Measurements from ENCODE around the gene SLAMF6. TPM values are rescaled to one million over a fixed set of nuclear protein-coding genes. Genes with fewer than 3 reads are reported as not detected.
"Not testable (repeated sequence)": the region's sequence is repeated elsewhere in the genome, so short reads cannot be mapped to it uniquely, and the experiment has no call there.

The SLAMF6 gene
- total and polyA plus RNA-seq, 4 donors: 1.2 to 1.5 (median 1.5) TPM; not detected in 1

GRCh38 chr1:160538985-160539651 lies 16.1 kb upstream of the SLAMF6 start:
- no peak for DNase-seq

DNA sequence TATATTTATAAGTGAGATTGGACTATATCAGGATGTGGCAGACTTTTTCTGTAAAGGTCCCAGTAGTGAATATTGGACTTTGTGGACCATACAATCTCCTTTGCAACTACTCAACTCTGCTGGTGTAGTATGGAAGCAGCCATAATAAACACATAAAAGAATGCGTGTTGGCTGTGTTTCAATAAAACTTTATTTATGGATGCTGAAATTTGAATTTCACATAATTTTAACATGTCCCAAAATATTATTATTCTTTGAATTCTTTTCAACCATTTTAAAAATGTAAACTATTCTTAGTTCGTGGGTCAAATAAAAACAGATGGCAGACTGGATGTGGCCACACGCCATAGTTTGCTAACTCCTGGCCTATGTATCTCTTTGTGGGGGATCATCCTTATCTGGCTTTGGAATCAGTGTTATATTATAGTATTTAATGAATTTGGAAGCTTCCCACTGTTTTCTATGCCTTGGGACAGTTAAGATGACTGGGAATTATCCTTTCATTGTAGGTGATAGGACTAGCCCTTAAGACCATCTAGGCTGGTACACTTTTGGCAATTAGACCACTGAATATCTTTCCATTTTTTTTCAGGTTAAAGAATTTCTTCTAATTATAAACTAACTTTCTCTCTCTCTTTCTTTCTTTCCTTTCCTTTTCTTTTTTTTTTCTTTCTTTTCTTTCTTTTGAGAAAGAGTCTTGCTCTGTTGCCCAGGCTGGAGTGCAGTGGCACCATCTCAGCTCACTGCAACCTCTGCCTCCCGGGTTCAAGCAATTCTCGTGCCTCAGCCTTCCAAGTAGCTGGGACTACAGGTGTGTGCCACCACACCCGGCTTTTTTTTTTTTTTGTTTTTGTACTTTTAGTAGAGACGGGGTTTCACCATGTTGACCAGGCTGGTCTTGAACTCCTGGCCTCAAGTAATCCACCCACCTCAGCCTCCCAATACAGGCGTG lies 14.9 kb upstream of the SLAMF6 start:
- H3K27me3 ChIP-seq (ENCODE audit: control insufficient read depth in 1 of 2, insufficient read depth in 2 of 2, low read length in 1 of 2): no peaks in the 10 kb centered on the region
- 71 to 75% methylated on average over 7 to 8 of the region's 8 CpGs for WGBS, 2 donors
- no peaks in the 10 kb centered on the region for H3K4me1 ChIP-seq (ENCODE audit: control insufficient read depth in 1 of 2, insufficient read depth in 2 of 2, low read length in 2 of 2)
- H3K27ac ChIP-seq (ENCODE audit: low read depth in 1 of 2, low read length in 2 of 2): no peak overlapping the region
- no peaks in the 10 kb centered on the region for H3K36me3 ChIP-seq (ENCODE audit: control insufficient read depth in 1 of 2, insufficient read depth in 2 of 2, low read length in 1 of 2)
- ATAC-seq (ENCODE audit: low FRiP score) (no peak), DNase-seq (no peak)
- H3K9me3 ChIP-seq (ENCODE audit: control insufficient read depth, low read length): peaks cover 1% of the 10 kb centered on the region
- H3K4me3 ChIP-seq (ENCODE audit: low read length in 2 of 2): no peak overlapping the region
- intact Hi-C loops (cut with DNase I): no loop called here

More at GRCh38 chr1:160538985-160539651, 16.1 kb upstream of the SLAMF6 start:
- Histone ChIP-seq H3K4me1 (ENCODE audit: control insufficient read depth in 1 of 2, insufficient read depth in 2 of 2, low read length in 2 of 2) (no peaks in the 10 kb centered on the region), H3K9me3 (ENCODE audit: control insufficient read depth, low read length) (peaks cover 1% of the 10 kb centered on the region), H3K27ac (ENCODE audit: low read depth in 1 of 2, low read length in 2 of 2) (no peak overlapping the region), H3K36me3 (ENCODE audit: control insufficient read depth in 1 of 2, insufficient read depth in 2 of 2, low read length in 1 of 2) (no peaks in the 10 kb centered on the region), H3K4me3 (ENCODE audit: low read length in 2 of 2) (no peak overlapping the region), H3K27me3 (ENCODE audit: control insufficient read depth in 1 of 2, insufficient read depth in 2 of 2, low read length in 1 of 2) (no peaks in the 10 kb centered on the region)
- no peak for ATAC-seq (ENCODE audit: low FRiP score)
- intact Hi-C loops (cut with DNase I): no loop called here
- 60 to 61% methylated on average over 5 of the region's 5 CpGs for WGBS, 2 donors

DNA sequence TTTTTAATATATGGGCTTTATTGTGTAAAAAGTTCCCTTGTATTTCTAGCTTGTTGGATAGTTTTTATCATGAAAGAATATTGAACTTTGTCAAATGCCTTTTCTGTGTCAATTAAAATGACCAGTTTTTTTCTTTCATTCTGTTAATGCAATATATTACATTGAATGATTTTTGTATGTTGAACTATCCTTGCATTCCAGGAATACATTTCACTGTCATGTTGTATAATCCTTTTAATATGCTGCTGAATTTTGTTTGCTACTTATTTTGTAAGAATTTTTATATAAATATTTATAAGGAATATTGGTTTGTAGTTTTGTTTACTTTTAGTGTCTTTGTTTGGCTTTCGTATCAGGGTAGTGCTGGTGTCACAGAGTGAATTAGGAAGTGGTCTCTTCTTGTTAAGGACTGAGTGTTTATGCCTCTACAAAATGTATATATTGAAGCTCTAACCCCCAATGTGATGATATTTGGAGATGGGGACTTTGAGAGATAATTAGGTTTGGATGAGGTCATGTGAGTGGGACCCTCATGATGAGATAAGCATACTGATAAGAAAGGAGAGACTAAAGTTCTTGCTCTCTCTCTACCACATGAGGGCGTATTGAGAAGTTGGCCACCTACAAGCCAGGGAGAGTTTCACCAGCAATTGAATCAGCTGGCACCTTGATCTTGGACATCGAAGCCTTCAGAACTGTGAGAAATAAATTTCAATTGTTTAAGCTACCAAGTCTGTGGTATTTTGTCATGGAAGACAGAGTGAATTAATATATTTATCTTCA lies 12.0 kb upstream of the SLAMF6 start:
- H3K27ac ChIP-seq (ENCODE audit: low read depth in 1 of 2, low read length in 2 of 2): no peak overlapping the region

GRCh38 chr1:160532557-160532813 lies 9.4 kb upstream of the SLAMF6 start:
- H3K4me3 ChIP-seq (ENCODE audit: low read length in 2 of 2); H3K27me3 ChIP-seq (ENCODE audit: control insufficient read depth in 1 of 2, insufficient read depth in 2 of 2, low read length in 1 of 2); H3K9me3 ChIP-seq (ENCODE audit: control insufficient read depth, low read length); H3K36me3 ChIP-seq (ENCODE audit: control insufficient read depth in 1 of 2, insufficient read depth in 2 of 2, low read length in 1 of 2); DNase-seq; H3K27ac ChIP-seq (ENCODE audit: low read depth in 1 of 2, low read length in 2 of 2); ATAC-seq (ENCODE audit: low FRiP score); H3K4me1 ChIP-seq (ENCODE audit: control insufficient read depth in 1 of 2, insufficient read depth in 2 of 2, low read length in 2 of 2); intact Hi-C loops (cut with DNase I): not testable (repeated sequence)
- 86 to 92% methylated on average over 5 of the region's 5 CpGs for WGBS, 2 donors

More for the DNA sequence above, 12.0 kb upstream of the SLAMF6 start:
- Histone ChIP-seq H3K4me1 (ENCODE audit: control insufficient read depth in 1 of 2, insufficient read depth in 2 of 2, low read length in 2 of 2) (no peaks in the 10 kb centered on the region), H3K9me3 (ENCODE audit: control insufficient read depth, low read length) (peaks cover 4% of the 10 kb centered on the region), H3K36me3 (ENCODE audit: control insufficient read depth in 1 of 2, insufficient read depth in 2 of 2, low read length in 1 of 2) (no peaks in the 10 kb centered on the region), H3K4me3 (ENCODE audit: low read length in 2 of 2) (no peak overlapping the region), H3K27me3 (ENCODE audit: control insufficient read depth in 1 of 2, insufficient read depth in 2 of 2, low read length in 1 of 2) (no peaks in the 10 kb centered on the region)
- DNase-seq (no peak), ATAC-seq (ENCODE audit: low FRiP score) (no peak)
- 54 to 82% methylated on average over 3 of the region's 3 CpGs for WGBS, 2 donors
- intact Hi-C loops (cut with DNase I): no loop called here

DNA sequence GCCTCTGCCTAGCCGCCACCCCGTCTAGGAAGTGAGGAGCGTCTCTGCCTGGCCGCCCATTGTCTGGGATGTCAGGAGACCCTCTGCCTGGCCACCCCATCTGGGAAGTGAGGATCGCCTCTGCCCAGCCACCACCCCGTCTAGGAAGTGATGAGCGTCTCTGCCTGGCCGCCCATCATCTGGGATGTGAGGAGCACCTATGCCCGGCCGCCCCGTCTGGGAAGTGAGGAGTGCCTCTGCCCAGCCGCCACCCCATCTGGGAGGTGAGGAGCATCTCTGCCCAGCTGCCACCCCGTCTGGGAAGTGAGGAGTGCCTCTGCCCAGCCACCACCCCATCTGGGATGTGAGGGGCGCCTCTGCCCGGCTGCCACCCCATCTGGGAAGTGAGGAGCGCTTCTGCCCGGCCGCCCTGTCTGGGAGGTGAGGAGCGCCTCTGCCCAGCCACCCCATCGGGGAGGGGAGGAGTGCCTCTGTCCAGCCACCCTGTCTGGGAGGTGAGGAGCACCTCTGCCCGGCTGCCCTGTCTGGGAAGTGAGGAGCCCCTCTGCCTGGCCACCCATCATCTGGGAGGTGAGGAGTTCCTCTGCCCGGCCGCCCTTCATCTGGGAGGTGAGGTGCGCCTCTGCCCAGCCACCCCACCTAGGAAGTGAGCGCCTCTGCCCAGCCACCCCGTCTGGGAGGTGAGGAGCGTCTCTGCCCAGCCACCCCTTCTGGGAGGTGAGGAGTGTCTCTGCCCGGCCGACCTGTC lies 8.9 kb upstream of the SLAMF6 start:
- DNase-seq; H3K27ac ChIP-seq (ENCODE audit: low read depth in 1 of 2, low read length in 2 of 2); H3K4me3 ChIP-seq (ENCODE audit: low read length in 2 of 2); H3K9me3 ChIP-seq (ENCODE audit: control insufficient read depth, low read length); ATAC-seq (ENCODE audit: low FRiP score); intact Hi-C loops (cut with DNase I); H3K4me1 ChIP-seq (ENCODE audit: control insufficient read depth in 1 of 2, insufficient read depth in 2 of 2, low read length in 2 of 2); H3K36me3 ChIP-seq (ENCODE audit: control insufficient read depth in 1 of 2, insufficient read depth in 2 of 2, low read length in 1 of 2); H3K27me3 ChIP-seq (ENCODE audit: control insufficient read depth in 1 of 2, insufficient read depth in 2 of 2, low read length in 1 of 2): not testable (repeated sequence)
- WGBS, 2 donors: 91 to 94% methylated on average over 27 to 29 of the region's 29 CpGs

- WGBS, 2 donors: 68% methylated on average over 7 of the region's 7 CpGs
- intact Hi-C loops (cut with DNase I); H3K27me3 ChIP-seq (ENCODE audit: control insufficient read depth in 1 of 2, insufficient read depth in 2 of 2, low read length in 1 of 2); DNase-seq; H3K4me1 ChIP-seq (ENCODE audit: control insufficient read depth in 1 of 2, insufficient read depth in 2 of 2, low read length in 2 of 2); H3K27ac ChIP-seq (ENCODE audit: low read depth in 1 of 2, low read length in 2 of 2); H3K4me3 ChIP-seq (ENCODE audit: low read length in 2 of 2); H3K36me3 ChIP-seq (ENCODE audit: control insufficient read depth in 1 of 2, insufficient read depth in 2 of 2, low read length in 1 of 2); ATAC-seq (ENCODE audit: low FRiP score); H3K9me3 ChIP-seq (ENCODE audit: control insufficient read depth, low read length): not testable (repeated sequence)
Observed at GRCh38 chr1:160529401-160529952, 6.4 kb upstream of the SLAMF6 start.

DNA sequence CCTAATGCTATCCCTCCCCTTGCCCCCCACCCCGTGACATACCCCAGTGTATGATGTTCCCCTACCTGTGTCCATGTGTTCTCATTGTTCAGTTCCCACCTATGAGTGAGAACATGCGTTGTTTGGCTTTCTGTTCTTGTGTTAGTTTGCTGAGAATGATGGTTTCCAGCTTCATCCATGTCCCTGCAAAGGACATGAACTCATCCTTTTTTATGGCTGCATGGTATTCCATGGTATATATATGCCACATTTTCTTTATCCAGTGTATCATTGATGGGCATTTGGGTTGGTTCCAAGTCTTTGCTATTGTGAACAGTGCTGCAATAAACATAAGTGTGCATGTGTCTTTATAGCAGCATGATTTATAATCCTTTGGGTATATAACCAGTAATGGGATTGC lies 734 bp upstream of the SLAMF6 start:
- intact Hi-C loops (cut with DNase I); H3K36me3 ChIP-seq (ENCODE audit: control insufficient read depth in 1 of 2, insufficient read depth in 2 of 2, low read length in 1 of 2); H3K4me3 ChIP-seq (ENCODE audit: low read length in 2 of 2); DNase-seq; H3K27ac ChIP-seq (ENCODE audit: low read depth in 1 of 2, low read length in 2 of 2); H3K9me3 ChIP-seq (ENCODE audit: control insufficient read depth, low read length); ATAC-seq (ENCODE audit: low FRiP score); H3K4me1 ChIP-seq (ENCODE audit: control insufficient read depth in 1 of 2, insufficient read depth in 2 of 2, low read length in 2 of 2); H3K27me3 ChIP-seq (ENCODE audit: control insufficient read depth in 1 of 2, insufficient read depth in 2 of 2, low read length in 1 of 2): not testable (repeated sequence)
- WGBS, 2 donors: 74 to 79% methylated on average over 2 of the region's 2 CpGs

- 59 to 64% methylated on average over 3 of the region's 3 CpGs for WGBS, 2 donors
- Histone ChIP-seq H3K36me3 (ENCODE audit: control insufficient read depth in 1 of 2, insufficient read depth in 2 of 2, low read length in 1 of 2) (no peaks in the 10 kb centered on the region), H3K27me3 (ENCODE audit: control insufficient read depth in 1 of 2, insufficient read depth in 2 of 2, low read length in 1 of 2) (no peaks in the 10 kb centered on the region), H3K4me3 (ENCODE audit: low read length in 2 of 2) (no peak overlapping the region), H3K4me1 (ENCODE audit: control insufficient read depth in 1 of 2, insufficient read depth in 2 of 2, low read length in 2 of 2) (peaks cover 0 to 2% of the 10 kb centered on the region in 2 donors), H3K27ac (ENCODE audit: low read depth in 1 of 2, low read length in 2 of 2) (no peak overlapping the region), H3K9me3 (ENCODE audit: control insufficient read depth, low read length) (no peaks in the 10 kb centered on the region)
- DNase-seq: no peak
- intact Hi-C loops (cut with DNase I): no loop called here
- ATAC-seq (ENCODE audit: low FRiP score): no peak
Observed at GRCh38 chr1:160522136-160522535, 919 bp downstream of the SLAMF6 start.

All from aorta (tissue), 5 donors.